Measurements from ENCODE around the gene CDK6. TPM values are rescaled to one million over a fixed set of nuclear protein-coding genes. Genes with fewer than 3 reads are reported as not detected.
A peak's percentile ranks its signal among the peaks of the same experiment; 100 is the strongest.

Gene CDK6
- total RNA-seq, 1 donor from 2014 or later: 6.0 TPM

GRCh38 chr7:92699966-92700514 lies 136.3 kb downstream of the CDK6 start:
- Histone ChIP-seq H3K79me2 (ENCODE audit: low read depth) (no peaks in the 10 kb centered on the region), H4K20me1 (ENCODE audit: low read depth) (no peaks in the 10 kb centered on the region), H3K9ac (no peak overlapping the region), H3K4me3 (no peak overlapping the region), H3K9me3 (ENCODE audit: low read depth) (no peaks in the 10 kb centered on the region), H3K4me2 (no peak overlapping the region), H2AFZ (replicated peaks) (no peak overlapping the region), H3K4me1 (peaks cover 14% of the 10 kb centered on the region), H3K36me3 (no peaks in the 10 kb centered on the region), H3F3A (ENCODE audit: low read depth) (peaks cover 8% of the 10 kb centered on the region), H3K27me3 (no peaks in the 10 kb centered on the region), H3K27ac (no peak overlapping the region)
- no peak overlapping the region for H3K27ac Mint-ChIP-seq
- no peak overlapping the region for H3K4me3 Mint-ChIP-seq
- H3K36me3 Mint-ChIP-seq: peaks cover 10% of the 10 kb centered on the region
- no peak for DNase-seq (ENCODE audit: low spot score)
- H3K27me3 Mint-ChIP-seq (ENCODE audit: insufficient read depth, low read depth): peaks cover 2% of the 10 kb centered on the region
- peaks cover 58% of the 10 kb centered on the region for H3K4me1 Mint-ChIP-seq
- no peak for TF ChIP-seq CTCF (IDR thresholded peaks at IDR 0.05)
- no peak for TF ChIP-seq EZH2 (IDR thresholded peaks at IDR 0.05)
- TF ChIP-seq EZH2phosphoT487 (IDR thresholded peaks at IDR 0.05): no peak
- peaks cover 5% of the 10 kb centered on the region for H3K9me3 Mint-ChIP-seq

- peaks cover 8% of the 10 kb centered on the region for H3K36me3 Mint-ChIP-seq
- H3F3A ChIP-seq (ENCODE audit: low read depth): peaks cover 8% of the 10 kb centered on the region
- H3K4me2 ChIP-seq: no peak overlapping the region
- H3K4me3 ChIP-seq: no peak overlapping the region
- no peaks in the 10 kb centered on the region for H4K20me1 ChIP-seq (ENCODE audit: low read depth)
- H3K9me3 Mint-ChIP-seq: peaks cover 5% of the 10 kb centered on the region
- no peak overlapping the region for H3K9ac ChIP-seq
- DNase-seq (ENCODE audit: low spot score): no peak
- no peak overlapping the region for H2AFZ ChIP-seq (replicated peaks)
- H3K36me3 ChIP-seq: no peaks in the 10 kb centered on the region
- H3K9me3 ChIP-seq (ENCODE audit: low read depth): no peaks in the 10 kb centered on the region
- H3K27me3 Mint-ChIP-seq (ENCODE audit: insufficient read depth, low read depth): peaks cover 2% of the 10 kb centered on the region
- peaks cover 63% of the 10 kb centered on the region for H3K4me1 Mint-ChIP-seq
- no peaks in the 10 kb centered on the region for H3K27me3 ChIP-seq
- no peak overlapping the region for H3K27ac ChIP-seq
- H3K4me3 Mint-ChIP-seq: no peak overlapping the region
- no peaks in the 10 kb centered on the region for H3K79me2 ChIP-seq (ENCODE audit: low read depth)
- no peak overlapping the region for H3K27ac Mint-ChIP-seq
- TF ChIP-seq CTCF (IDR thresholded peaks at IDR 0.05): no peak
- no peak for TF ChIP-seq EZH2phosphoT487 (IDR thresholded peaks at IDR 0.05)
- TF ChIP-seq EZH2 (IDR thresholded peaks at IDR 0.05): no peak
- peaks cover 17% of the 10 kb centered on the region for H3K4me1 ChIP-seq
Observed at GRCh38 chr7:92699560-92699959, 136.8 kb downstream of the CDK6 start.

- H3K4me3 ChIP-seq: no peak overlapping the region
- no peaks in the 10 kb centered on the region for H3K27me3 ChIP-seq
- H3K4me1 ChIP-seq: peaks cover 17% of the 10 kb centered on the region
- H3K4me2 ChIP-seq: no peak overlapping the region
- H3F3A ChIP-seq (ENCODE audit: low read depth): peaks cover 8% of the 10 kb centered on the region
- H3K4me3 Mint-ChIP-seq: peak overlapping the region; percentile 75
- no peak overlapping the region for H3K27ac ChIP-seq
- H3K27me3 Mint-ChIP-seq (ENCODE audit: insufficient read depth, low read depth): peaks cover 2% of the 10 kb centered on the region
- no peak overlapping the region for H2AFZ ChIP-seq (replicated peaks)
- DNase-seq (ENCODE audit: low spot score): peak; percentile 13
- no peaks in the 10 kb centered on the region for H4K20me1 ChIP-seq (ENCODE audit: low read depth)
- no peak for TF ChIP-seq EZH2phosphoT487 (IDR thresholded peaks at IDR 0.05)
- TF ChIP-seq EZH2 (IDR thresholded peaks at IDR 0.05): no peak
- TF ChIP-seq CTCF (IDR thresholded peaks at IDR 0.05): no peak
- no peak overlapping the region for H3K9ac ChIP-seq
- H3K9me3 ChIP-seq (ENCODE audit: low read depth): no peaks in the 10 kb centered on the region
- no peaks in the 10 kb centered on the region for H3K36me3 ChIP-seq
- peak overlapping the region; percentile 98 for H3K27ac Mint-ChIP-seq
- no peaks in the 10 kb centered on the region for H3K79me2 ChIP-seq (ENCODE audit: low read depth)
- peaks cover 9% of the 10 kb centered on the region for H3K9me3 Mint-ChIP-seq
- peaks cover 69% of the 10 kb centered on the region for H3K4me1 Mint-ChIP-seq
- H3K36me3 Mint-ChIP-seq: peaks cover 10% of the 10 kb centered on the region
Observed at GRCh38 chr7:92698237-92698841, 138.0 kb downstream of the CDK6 start.

Data from neural progenitor cell (in vitro differentiated cells).